Loucy (cell line): Measurements from ENCODE around the gene TANGO2.

Source experiments
- H2AFZ ChIP-seq: fragments of 200-600 bp; sonication (generic); 2 replicates; pipeline ENCODE4 v1.6.0; 2016; ENCODE audit warnings: antibody characterized with exemption, mild to moderate bottlenecking, low read length, moderate library complexity
- H3F3A ChIP-seq: fragments of 200-600 bp; 2 replicates; pipeline ENCODE4 v1.6.0; 2016; ENCODE audit warnings: antibody characterized with exemption, low read depth, mild to moderate bottlenecking
- H3K27me3 ChIP-seq: fragments of 200-600 bp; sonication (generic); 2 replicates; pipeline ENCODE4 v1.6.1; 2014; ENCODE audit warnings: low read length, mild to moderate bottlenecking; ENCODE audit not compliant: insufficient read depth, poor library complexity, severe bottlenecking
- H3K36me3 ChIP-seq: fragments of 200-600 bp; sonication (generic); 2 replicates; pipeline ENCODE4 v1.6.1; 2016; ENCODE audit warnings: low read length; ENCODE audit not compliant: insufficient read depth
- H3K4me1 ChIP-seq: fragments of 200-600 bp; sonication (generic); 2 replicates; pipeline ENCODE4 v1.5.1; 2014; ENCODE audit warnings: low read length, mild to moderate bottlenecking; ENCODE audit not compliant: insufficient read depth, poor library complexity, severe bottlenecking
- H3K4me2 ChIP-seq: fragments of 200-600 bp; sonication (generic); 2 replicates; pipeline ENCODE4 v1.6.0; 2014; ENCODE audit warnings: antibody characterized with exemption, low read length, low read depth, mild to moderate bottlenecking; ENCODE audit not compliant: poor library complexity, severe bottlenecking
- H3K4me3 ChIP-seq: fragments of 200-600 bp; sonication (generic); 2 replicates; pipeline ENCODE4 v1.5.1; 2014; ENCODE audit warnings: low read length, mild to moderate bottlenecking, mixed read lengths; ENCODE audit not compliant: poor library complexity, severe bottlenecking
- H3K79me2 ChIP-seq: fragments of 200-600 bp; sonication (generic); 2 replicates; pipeline ENCODE4 v1.6.1; 2014; ENCODE audit warnings: low read length; ENCODE audit not compliant: insufficient read depth
- H3K9ac ChIP-seq: fragments of 200-600 bp; sonication (generic); 2 replicates; pipeline ENCODE4 v1.6.0; 2014; ENCODE audit warnings: mild to moderate bottlenecking, low read depth, low read length, moderate library complexity; ENCODE audit not compliant: poor library complexity, severe bottlenecking
- H3K9me2 ChIP-seq: fragments of 200-600 bp; sonication (generic); replicated peaks from 2 replicates; pipeline ENCODE4 v1.6.1; 2016; ENCODE audit warnings: low read depth, low read length, mixed read lengths
- H3K9me3 ChIP-seq: fragments of 200-600 bp; sonication (generic); 2 replicates; pipeline ENCODE4 v1.6.1; 2014; ENCODE audit warnings: mild to moderate bottlenecking, antibody characterized with exemption, low read length, low read depth; ENCODE audit not compliant: insufficient read depth
- H4K20me1 ChIP-seq: fragments of 200-600 bp; sonication (generic); 2 replicates; pipeline ENCODE4 v1.6.0; 2014; ENCODE audit warnings: antibody characterized with exemption, low read length, mild to moderate bottlenecking; ENCODE audit not compliant: insufficient read depth, poor library complexity, severe bottlenecking
- CTCF ChIP-seq: fragments of 200-600 bp; sonication (generic); conservative IDR thresholded peaks from 2 replicates; pipeline ENCODE4 v1.5.1; 2014; ENCODE audit warnings: mild to moderate bottlenecking, antibody characterized with exemption, low read length
- EZH2phosphoT487 ChIP-seq: fragments of 200-600 bp; IDR thresholded peaks from 2 replicates; pipeline ENCODE4 v1.6.1; 2018; ENCODE audit warnings: antibody characterized with exemption, mild to moderate bottlenecking, moderate library complexity, borderline replicate concordance

Gene TANGO2

GRCh38 chr22:19977296-19978243 lies 43.3 kb upstream of the TANGO2 start:
- Histone ChIP-seq H4K20me1 (no peaks in the 10 kb centered on the region), H3K4me2 (no peak overlapping the region), H3K4me3 (no peak overlapping the region), H3K4me1 (peaks cover 26% of the 10 kb centered on the region), H3K36me3 (no peaks in the 10 kb centered on the region), H3K9ac (no peak overlapping the region), H3K27me3 (no peaks in the 10 kb centered on the region), H3K9me3 (no peaks in the 10 kb centered on the region), H3F3A (0 out of 2 replicates have a peak, but pooled peaks cover 5% of the 10 kb centered on the region), H2AFZ (no peak overlapping the region), H3K79me2 (no peaks in the 10 kb centered on the region), H3K9me2 (no peaks in the 10 kb centered on the region)
- no peak for TF ChIP-seq CTCF
- TF ChIP-seq EZH2phosphoT487, result no peak

GRCh38 chr22:19978748-19979147 lies 42.2 kb upstream of the TANGO2 start:
- no peaks in the 10 kb centered on the region for H4K20me1 ChIP-seq
- H3K9me2 ChIP-seq, result no peaks in the 10 kb centered on the region
- no peaks in the 10 kb centered on the region for H3K27me3 ChIP-seq
- TF ChIP-seq EZH2phosphoT487 (no peak), CTCF (no peak)
- H3K9ac ChIP-seq, result no peak overlapping the region
- no peak overlapping the region for H3K4me3 ChIP-seq
- H3K36me3 ChIP-seq, result no peaks in the 10 kb centered on the region
- H2AFZ ChIP-seq, result no peak overlapping the region
- H3K9me3 ChIP-seq, result no peaks in the 10 kb centered on the region
- H3K4me2 ChIP-seq, result no peak overlapping the region
- peaks cover 25% of the 10 kb centered on the region for H3K4me1 ChIP-seq
- no peaks in the 10 kb centered on the region for H3K79me2 ChIP-seq
- H3F3A ChIP-seq, result 0 out of 2 replicates have a peak, but pooled peaks cover 5% of the 10 kb centered on the region

- TF ChIP-seq EZH2phosphoT487 (no peak), CTCF (no peak)
- Histone ChIP-seq H2AFZ (no peak overlapping the region), H3K9ac (no peak overlapping the region), H3K4me3 (no peak overlapping the region), H3K9me3 (no peaks in the 10 kb centered on the region), H3K36me3 (no peaks in the 10 kb centered on the region), H3K27me3 (no peaks in the 10 kb centered on the region), H3K9me2 (no peaks in the 10 kb centered on the region), H3K4me2 (no peak overlapping the region), H3K79me2 (no peaks in the 10 kb centered on the region), H3K4me1 (peaks cover 14% of the 10 kb centered on the region), H3F3A (0 out of 2 replicates have a peak, but pooled peaks cover 2% of the 10 kb centered on the region), H4K20me1 (no peaks in the 10 kb centered on the region)
These were observed 41.0 kb upstream of the TANGO2 start for GRCh38 chr22:19979712-19980493.
